PFSK-1 (cell line): ENCODE measurements around the gene MTFR2.

Source experiments
- FOXP2 ChIP-seq: optimal IDR thresholded peaks from 2 replicates; pipeline ENCODE3; 2011; ENCODE audit warnings: borderline replicate concordance, control low read depth, inconsistent platforms; ENCODE audit not compliant: insufficient read depth; ENCODE audit errors: extremely low read length, extremely low read depth
- POLR2AphosphoS5 ChIP-seq: IDR thresholded peaks from 2 replicates; pipeline ENCODE4 v1.6.1; 2012; ENCODE audit warnings: low read depth, mild to moderate bottlenecking, control low read depth, low read length, moderate library complexity
- REST ChIP-seq, 2 experiments: IDR thresholded peaks; 2 replicates each; pipeline versions ENCODE4 v1.6.1 to v1.8.0; 2011 to 2012; ENCODE audit warnings: low read depth in 2 of 2, low read length in 2 of 2, control low read depth in 1 of 2, inconsistent platforms in 1 of 2, mild to moderate bottlenecking in 1 of 2, moderate library complexity in 1 of 2; ENCODE audit not compliant: insufficient read depth in 1 of 2
- SIN3A ChIP-seq: IDR thresholded peaks from 2 replicates; pipeline ENCODE4 v1.6.1; 2012; ENCODE audit warnings: mild to moderate bottlenecking, low read length, moderate library complexity, borderline replicate concordance; ENCODE audit not compliant: insufficient read depth
- TAF1 ChIP-seq: IDR thresholded peaks from 2 replicates; pipeline ENCODE4 v1.6.1; 2012; ENCODE audit warnings: low read length, control low read depth, borderline replicate concordance; ENCODE audit not compliant: insufficient read depth

Gene MTFR2

GRCh38 chr6:136188486-136188885 lies 61.6 kb downstream of the MTFR2 start:
- TF ChIP-seq TAF1 (no peak), REST (IDR thresholded peaks at IDR 0.05; ENCODE audit: insufficient read depth in 1 of 2, low read depth in 2 of 2, low read length in 2 of 2) (no peak), POLR2AphosphoS5 (no peak), SIN3A (no peak), FOXP2 (no peak)

GRCh38 chr6:136186363-136186762 lies 63.7 kb downstream of the MTFR2 start:
- no peak for TF ChIP-seq REST (IDR thresholded peaks at IDR 0.05; ENCODE audit: insufficient read depth in 1 of 2, low read depth in 2 of 2, low read length in 2 of 2)
- no peak for TF ChIP-seq POLR2AphosphoS5
- no peak for TF ChIP-seq FOXP2
- no peak for TF ChIP-seq TAF1
- TF ChIP-seq SIN3A: no peak

- TF ChIP-seq TAF1: no peak
- TF ChIP-seq POLR2AphosphoS5: no peak
- TF ChIP-seq SIN3A: no peak
- no peak for TF ChIP-seq REST (IDR thresholded peaks at IDR 0.05; ENCODE audit: insufficient read depth in 1 of 2, low read depth in 2 of 2, low read length in 2 of 2)
- TF ChIP-seq FOXP2: no peak
Measured at GRCh38 chr6:136184738-136185137, 65.4 kb downstream of the MTFR2 start.

GRCh38 chr6:136181861-136182260 lies 68.2 kb downstream of the MTFR2 start:
- no peak for TF ChIP-seq FOXP2
- no peak for TF ChIP-seq SIN3A
- TF ChIP-seq TAF1: no peak
- no peak for TF ChIP-seq POLR2AphosphoS5
- TF ChIP-seq REST (IDR thresholded peaks at IDR 0.05; ENCODE audit: insufficient read depth in 1 of 2, low read depth in 2 of 2, low read length in 2 of 2): no peak

GRCh38 chr6:136181512-136181833 lies 68.6 kb downstream of the MTFR2 start:
- TF ChIP-seq REST (IDR thresholded peaks at IDR 0.05; ENCODE audit: insufficient read depth in 1 of 2, low read depth in 2 of 2, low read length in 2 of 2) (no peak), POLR2AphosphoS5 (no peak), FOXP2 (no peak), TAF1 (no peak), SIN3A (no peak)
